ENCODE measurements around the gene GAB1.
A peak's percentile ranks its signal among the peaks of the same experiment; 100 is the strongest.

Gene GAB1

DNA sequence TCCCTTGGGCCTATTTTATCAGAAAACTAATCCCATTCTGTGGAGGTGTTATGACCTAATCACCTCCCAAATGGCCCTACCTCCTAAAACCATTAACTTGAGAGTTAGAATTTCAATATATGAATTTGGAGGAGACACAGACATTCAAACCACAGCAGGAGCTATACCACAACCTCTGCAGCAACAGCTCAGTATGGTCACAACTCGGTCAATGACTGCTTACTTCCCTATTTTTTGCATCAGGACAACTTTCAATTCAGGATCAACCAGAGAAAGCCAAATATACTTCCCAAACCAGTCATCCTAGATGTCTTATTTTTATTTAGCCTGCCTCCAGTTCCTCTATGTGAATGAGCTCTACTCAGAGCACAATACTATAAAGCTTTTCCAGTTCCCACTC lies 165.6 kb downstream of the GAB1 start:
- DNase-seq, result no peak

DNA sequence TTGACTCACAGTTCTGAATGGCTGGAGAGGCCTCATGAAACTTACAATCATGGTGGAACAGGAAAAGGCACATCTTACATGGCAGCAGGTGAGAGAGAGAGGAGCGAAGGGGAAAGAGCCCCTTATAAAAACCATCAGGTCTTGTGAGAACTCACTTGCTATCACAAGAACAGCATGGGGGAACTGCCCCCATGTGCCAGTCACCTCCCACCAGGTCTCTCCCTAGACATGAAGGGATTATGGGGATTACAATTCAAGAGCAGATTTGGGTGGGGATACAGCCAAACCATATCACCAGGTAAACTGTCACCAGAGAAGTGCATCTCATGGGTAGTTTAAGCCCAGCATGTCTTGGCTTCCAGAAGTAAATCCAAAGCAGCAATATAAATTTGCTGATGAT lies 169.4 kb downstream of the GAB1 start:
- DNase-seq, result no peak

DNA sequence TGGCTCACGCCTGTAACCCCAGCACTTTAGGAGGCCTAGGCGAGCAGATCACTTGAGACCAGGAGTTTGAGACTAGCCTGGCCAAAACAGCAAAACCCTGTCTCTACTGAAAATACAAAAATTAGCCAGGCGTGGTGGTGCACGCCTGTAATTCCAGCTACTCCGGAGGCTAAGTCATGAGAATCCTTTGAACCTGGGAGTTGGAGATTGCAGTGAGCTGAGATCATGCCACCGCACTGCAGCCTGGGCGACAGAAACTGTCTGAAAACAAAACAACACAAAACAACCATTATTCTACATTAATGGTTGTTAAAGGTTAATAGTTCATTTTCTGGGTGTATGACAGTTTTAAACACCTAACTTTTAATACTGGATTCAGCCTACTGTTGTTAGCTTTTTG lies 175.2 kb downstream of the GAB1 start:
- DNase-seq, result no peak

DNA sequence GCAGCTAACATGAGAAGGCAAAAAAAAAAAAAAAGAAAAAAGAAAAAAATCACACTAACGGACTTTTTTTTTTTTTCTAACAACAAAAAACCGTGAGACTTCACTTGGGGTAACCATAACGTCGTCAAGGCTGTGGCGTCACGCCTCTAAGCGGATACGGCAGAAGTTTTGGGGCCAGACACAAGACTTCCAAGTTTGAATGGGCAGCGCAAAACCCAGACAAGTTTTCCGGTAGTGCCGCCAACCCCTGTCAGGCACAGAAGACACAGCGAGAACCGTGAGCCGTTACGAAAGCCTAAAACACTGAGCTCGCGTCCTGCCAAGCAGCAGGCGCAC lies 176.3 kb downstream of the GAB1 start:
- DNase-seq, result no peak

DNA sequence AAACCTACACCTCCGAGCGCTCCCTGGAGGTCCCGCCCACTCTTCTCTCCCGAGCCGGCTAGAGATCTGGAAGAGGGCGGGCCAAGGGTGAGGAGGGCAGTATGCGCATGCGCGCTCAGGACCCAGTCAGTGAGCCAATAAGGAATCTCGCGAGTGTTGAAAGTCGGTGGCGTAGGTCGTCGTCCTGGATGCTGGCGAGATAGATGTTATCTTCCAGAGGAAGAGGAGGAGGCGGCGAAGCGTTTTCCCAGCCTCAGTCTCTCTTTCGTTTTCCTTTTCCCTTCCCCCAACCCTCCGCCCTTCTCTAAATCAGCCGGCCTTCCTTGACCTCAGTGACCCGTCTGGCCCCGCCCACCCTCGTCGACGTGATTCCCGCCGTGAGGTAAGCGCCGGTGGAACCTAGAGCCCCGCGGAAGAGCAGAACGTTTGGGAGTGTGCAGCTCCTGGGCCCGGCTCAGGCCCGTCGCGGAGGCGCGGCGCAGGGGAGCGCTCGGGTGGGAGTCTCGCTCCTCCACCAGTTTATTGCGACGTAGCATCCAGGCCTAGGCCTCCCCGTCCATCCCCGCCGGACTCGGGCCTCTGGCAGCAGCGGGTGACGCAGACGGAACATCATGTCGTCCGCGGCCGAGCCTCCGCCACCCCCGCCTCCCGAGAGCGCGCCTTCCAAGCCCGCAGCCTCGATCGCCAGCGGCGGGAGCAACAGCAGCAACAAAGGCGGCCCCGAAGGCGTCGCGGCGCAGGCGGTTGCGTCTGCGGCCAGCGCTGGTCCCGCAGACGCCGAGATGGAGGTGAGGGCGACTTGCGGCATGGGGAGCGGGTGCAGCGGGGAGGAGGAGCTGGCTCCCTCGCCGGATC lies 176.9 kb downstream of the GAB1 start, which contains the start of gene SMARCA5:
Gene SMARCA5 (plus strand): TSS at position 389 of the 855 bp plus-strand sequence. CDS start 223 bp downstream, at position 612.
- peak; percentile 94 to 99 (median 96) for DNase-seq

DNA sequence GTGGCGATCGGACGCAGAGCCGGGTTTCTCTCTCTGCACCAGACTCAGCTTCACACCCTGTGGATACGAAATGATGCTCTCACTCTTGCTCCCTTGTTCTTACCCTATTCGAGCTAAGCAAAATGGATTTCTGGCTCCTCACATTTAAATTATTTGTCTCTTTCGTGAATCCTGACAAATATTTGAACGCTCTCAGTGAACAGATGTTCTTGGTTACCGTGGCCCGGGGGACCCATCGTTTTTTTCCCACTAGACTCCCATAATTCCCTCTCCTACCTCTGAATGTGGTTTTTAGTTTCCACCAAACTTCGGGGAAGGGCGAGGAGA lies 177.5 kb downstream of the GAB1 start:
- no peak for DNase-seq

DNA sequence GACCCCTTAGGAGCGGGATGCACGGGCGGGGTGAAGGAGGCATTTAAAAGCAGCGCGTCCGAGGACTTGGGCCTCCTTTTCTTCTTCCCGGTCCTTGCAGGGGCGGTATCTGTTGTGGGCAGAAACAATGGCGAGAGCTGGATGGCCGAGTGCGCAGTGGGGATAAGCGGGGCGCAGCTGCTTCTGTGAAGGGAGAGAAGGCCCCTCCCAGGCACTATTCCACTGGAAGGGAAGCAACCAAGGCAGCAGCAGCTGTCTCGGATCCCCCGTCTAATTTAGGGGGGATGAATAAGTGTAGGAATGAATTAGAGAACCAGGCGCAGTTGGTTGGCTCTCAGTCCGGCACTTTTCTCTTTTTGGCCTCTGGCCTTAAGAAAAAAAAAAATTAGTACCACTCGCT lies 177.8 kb downstream of the GAB1 start:
- DNase-seq, result peak in 11 of 14 donors; percentile 13 to 54 (median 32)

DNA sequence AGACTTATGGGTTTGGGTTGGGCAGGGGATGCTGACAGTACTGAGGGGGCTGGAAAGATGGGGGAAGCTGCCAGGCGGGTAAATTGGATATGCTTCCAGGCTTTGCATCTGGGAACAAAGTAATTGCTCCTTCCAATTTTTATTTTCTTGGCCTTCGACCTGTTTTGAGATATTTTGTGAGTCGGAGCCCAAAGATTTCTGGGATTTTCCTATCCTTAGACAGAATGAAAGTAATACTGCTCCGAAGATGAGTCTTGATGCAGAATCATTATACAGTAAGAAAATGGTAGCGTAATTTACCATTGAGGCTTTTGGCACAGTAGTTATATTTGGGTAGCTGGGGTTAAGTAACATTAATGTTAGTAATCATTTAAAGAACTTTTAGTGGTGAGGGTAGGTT lies 178.2 kb downstream of the GAB1 start:
- DNase-seq, result no peak

DNA sequence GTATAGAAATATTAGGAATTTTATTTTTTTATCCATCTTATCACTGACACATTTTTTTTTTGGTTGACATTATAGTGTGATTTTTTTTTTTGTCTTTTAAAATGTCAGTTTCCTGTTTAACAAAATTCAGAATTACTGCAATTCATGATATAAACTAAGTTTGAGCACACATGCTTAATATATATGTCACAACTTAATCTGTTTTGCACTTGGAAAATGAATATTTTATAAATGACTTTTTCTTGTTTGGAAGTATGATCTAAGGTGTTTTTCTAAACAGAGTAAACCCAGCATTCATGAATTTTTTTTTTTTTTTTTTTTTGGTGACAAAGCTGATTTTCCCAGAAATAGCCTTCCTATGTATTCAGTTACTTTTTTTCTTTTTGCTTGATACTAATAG lies 179.2 kb downstream of the GAB1 start:
- no peak for DNase-seq

DNA sequence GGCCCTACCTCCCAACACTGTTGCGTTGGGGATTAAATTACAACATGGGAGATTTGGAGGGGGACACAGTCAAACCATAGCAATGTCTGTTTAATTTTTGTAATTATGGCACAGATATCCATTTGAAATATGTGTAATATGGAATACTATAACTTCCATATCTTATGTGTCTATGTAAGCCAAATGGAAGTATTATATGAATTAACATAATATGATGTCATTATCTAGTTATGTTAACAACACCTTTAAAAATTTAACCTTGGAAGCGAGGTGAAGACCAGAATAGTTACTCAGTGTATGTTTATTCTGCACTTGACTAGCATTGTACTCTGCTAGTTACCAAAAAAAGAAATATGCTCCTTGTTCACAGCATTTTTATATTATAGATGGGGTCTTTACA lies 181.1 kb downstream of the GAB1 start:
- DNase-seq, result no peak

Data from C1 segment of cervical spinal cord (tissue), 14 donors.